ENCODE results near the gene OXTR.
A peak's percentile ranks its signal among the peaks of the same experiment; 100 is the strongest.

The OXTR gene

DNA sequence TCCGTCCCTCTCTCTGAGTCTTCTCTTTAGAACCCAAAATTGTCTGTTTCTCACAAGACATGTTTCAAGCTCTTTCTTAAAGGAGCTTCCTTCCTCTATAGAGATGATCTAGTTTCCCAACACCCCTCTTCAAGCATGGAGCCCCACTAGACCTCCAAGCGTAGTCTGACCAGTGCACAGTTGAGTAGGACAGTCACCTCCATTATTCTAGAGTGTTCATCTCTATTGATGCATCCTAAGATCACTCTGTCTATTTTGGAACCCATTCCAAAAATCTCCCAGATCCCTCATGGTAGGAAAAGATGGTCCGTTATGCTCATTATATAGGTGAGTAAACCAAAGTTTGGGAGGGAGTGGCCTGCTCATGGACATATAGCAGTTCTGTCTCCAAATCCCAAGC, 39.9 kb downstream of the OXTR start:
- TF ChIP-seq, protein P1, sequence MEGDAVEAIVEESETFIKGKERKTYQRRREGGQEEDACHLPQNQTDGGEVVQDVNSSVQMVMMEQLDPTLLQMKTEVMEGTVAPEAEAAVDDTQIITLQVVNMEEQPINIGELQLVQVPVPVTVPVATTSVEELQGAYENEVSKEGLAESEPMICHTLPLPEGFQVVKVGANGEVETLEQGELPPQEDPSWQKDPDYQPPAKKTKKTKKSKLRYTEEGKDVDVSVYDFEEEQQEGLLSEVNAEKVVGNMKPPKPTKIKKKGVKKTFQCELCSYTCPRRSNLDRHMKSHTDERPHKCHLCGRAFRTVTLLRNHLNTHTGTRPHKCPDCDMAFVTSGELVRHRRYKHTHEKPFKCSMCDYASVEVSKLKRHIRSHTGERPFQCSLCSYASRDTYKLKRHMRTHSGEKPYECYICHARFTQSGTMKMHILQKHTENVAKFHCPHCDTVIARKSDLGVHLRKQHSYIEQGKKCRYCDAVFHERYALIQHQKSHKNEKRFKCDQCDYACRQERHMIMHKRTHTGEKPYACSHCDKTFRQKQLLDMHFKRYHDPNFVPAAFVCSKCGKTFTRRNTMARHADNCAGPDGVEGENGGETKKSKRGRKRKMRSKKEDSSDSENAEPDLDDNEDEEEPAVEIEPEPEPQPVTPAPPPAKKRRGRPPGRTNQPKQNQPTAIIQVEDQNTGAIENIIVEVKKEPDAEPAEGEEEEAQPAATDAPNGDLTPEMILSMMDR (IDR thresholded peaks at IDR 0.05; ENCODE audit: poor library complexity, severe bottlenecking): no peak
- no peak for DNase-seq (ENCODE audit: low spot score)
- H3K27ac ChIP-seq (ENCODE audit: poor library complexity, severe bottlenecking): no peak overlapping the region
- H3K27me3 ChIP-seq (ENCODE audit: insufficient read depth, poor library complexity, severe bottlenecking): no peaks in the 10 kb centered on the region
- H3K4me3 ChIP-seq (ENCODE audit: severe bottlenecking): no peak overlapping the region
- H3K4me1 ChIP-seq (ENCODE audit: insufficient read depth, poor library complexity, severe bottlenecking): peaks cover 1% of the 10 kb centered on the region
- no peak for ATAC-seq (ENCODE audit: low read depth)
- no peaks in the 10 kb centered on the region for H3K9me3 ChIP-seq (ENCODE audit: severe bottlenecking)
- no peaks in the 10 kb centered on the region for H3K36me3 ChIP-seq (ENCODE audit: low read depth)

DNA sequence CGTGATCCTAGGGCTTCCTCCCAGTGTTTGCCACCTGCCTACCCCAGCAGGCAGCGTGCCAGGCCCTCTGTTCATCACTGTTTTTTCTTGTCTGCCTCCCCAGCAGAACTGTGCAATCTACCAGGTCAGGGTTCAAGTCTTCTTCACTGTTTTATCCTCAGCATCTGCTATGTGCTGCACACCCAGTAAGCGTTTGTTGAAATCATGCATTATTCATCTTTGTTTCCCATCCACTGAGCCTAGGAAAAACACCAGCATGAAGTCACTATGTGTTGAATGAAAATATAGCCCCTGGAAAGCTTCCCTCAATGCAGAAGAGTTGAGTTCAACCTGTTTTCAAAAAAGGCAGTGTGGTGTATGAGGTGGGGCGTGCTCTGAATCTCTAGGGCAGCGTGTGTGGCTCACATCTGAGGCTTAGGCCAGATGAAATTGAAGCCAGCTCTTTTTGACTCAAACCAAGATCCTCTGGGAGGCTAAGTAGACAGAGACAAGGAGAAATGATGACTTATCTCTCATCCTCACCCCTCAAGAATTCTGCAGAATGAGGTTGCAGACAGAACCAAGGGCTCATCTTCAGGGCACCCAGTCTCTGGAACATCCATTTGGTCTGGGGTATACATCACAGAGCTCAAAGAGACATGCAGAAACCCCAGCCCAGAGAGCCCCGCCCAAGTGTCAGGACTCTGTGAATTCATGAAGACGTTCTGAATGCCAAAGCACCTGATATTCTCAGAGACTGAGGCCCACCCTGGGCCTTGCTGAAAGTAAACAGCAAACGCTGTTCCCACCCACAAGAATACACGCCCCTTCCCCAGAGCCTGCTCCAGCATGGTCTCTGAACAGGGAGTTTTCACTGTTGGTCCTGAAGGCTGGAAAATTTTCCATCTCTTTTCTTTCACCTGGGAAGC, 41.6 kb downstream of the OXTR start:
- TF ChIP-seq, protein P1 (IDR thresholded peaks at IDR 0.05; ENCODE audit: poor library complexity, severe bottlenecking): no peak
- H3K27me3 ChIP-seq (ENCODE audit: insufficient read depth, poor library complexity, severe bottlenecking): no peaks in the 10 kb centered on the region
- no peak overlapping the region for H3K27ac ChIP-seq (ENCODE audit: poor library complexity, severe bottlenecking)
- H3K4me1 ChIP-seq (ENCODE audit: insufficient read depth, poor library complexity, severe bottlenecking): peaks cover 3% of the 10 kb centered on the region
- no peaks in the 10 kb centered on the region for H3K9me3 ChIP-seq (ENCODE audit: severe bottlenecking)
- ATAC-seq (ENCODE audit: low read depth) (no peak), DNase-seq (ENCODE audit: low spot score) (no peak)
- no peaks in the 10 kb centered on the region for H3K36me3 ChIP-seq (ENCODE audit: low read depth)
- H3K4me3 ChIP-seq (ENCODE audit: severe bottlenecking): no peak overlapping the region

DNA sequence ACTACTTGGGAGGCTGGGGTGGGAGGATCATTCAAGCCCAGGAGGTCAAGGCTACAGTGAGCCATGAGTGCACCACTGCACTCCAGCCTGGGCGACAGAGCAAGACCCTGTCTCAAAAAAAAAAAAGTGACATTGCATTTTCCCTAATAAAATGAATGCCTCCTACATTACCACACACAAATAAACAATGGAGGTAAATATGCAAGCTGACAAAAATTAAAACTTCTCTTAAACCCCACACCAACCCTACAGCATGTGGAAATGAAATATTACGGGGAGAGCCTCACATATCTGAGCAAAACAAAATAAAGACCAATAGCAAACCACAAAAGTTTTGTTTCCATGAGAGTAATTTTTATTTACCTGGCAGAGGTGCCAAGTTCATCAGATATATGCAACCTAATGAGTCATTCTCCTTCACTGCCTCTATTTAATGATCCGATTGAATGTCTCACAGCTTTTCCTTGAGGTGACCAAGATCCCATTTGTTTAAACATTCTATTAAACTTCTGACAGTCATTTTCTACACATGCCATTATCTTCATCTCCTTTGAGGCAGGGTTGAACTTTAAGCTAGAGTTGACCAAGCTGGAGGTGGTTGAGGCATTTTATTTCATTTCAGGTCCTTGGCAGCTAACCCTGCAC, 45.2 kb downstream of the OXTR start:
- ATAC-seq (ENCODE audit: low read depth) (peak; percentile 66), DNase-seq (ENCODE audit: low spot score) (no peak)
- H3K4me1 ChIP-seq (ENCODE audit: insufficient read depth, poor library complexity, severe bottlenecking): peaks cover 3% of the 10 kb centered on the region
- no peaks in the 10 kb centered on the region for H3K9me3 ChIP-seq (ENCODE audit: severe bottlenecking)
- H3K27me3 ChIP-seq (ENCODE audit: insufficient read depth, poor library complexity, severe bottlenecking): no peaks in the 10 kb centered on the region
- no peak overlapping the region for H3K27ac ChIP-seq (ENCODE audit: poor library complexity, severe bottlenecking)
- no peak overlapping the region for H3K4me3 ChIP-seq (ENCODE audit: severe bottlenecking)
- no peaks in the 10 kb centered on the region for H3K36me3 ChIP-seq (ENCODE audit: low read depth)
- TF ChIP-seq, protein P1 (IDR thresholded peaks at IDR 0.05; ENCODE audit: poor library complexity, severe bottlenecking): no peak

DNA sequence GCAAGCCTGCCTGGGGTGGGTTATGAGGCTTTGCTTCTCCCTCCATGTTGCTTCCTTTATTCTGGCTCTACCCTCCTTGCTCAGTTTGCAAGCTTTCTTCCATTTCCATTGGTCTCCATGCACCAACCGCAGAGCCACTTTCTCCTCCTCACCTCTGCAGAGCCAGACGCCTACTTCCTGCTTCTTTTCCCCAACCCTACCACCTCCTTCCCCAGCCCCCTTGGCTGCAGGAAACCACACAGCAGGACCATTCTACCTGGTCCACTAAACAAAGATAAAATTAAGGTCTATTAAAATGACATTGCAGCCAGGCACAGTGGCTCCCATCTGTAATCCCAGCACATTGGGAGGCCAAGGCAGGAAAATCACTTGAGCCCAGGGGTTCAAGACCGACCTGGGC, 45.8 kb downstream of the OXTR start:
- ATAC-seq (ENCODE audit: low read depth) (no peak), DNase-seq (ENCODE audit: low spot score) (no peak)
- H3K36me3 ChIP-seq (ENCODE audit: low read depth): no peaks in the 10 kb centered on the region
- no peaks in the 10 kb centered on the region for H3K9me3 ChIP-seq (ENCODE audit: severe bottlenecking)
- no peaks in the 10 kb centered on the region for H3K27me3 ChIP-seq (ENCODE audit: insufficient read depth, poor library complexity, severe bottlenecking)
- H3K27ac ChIP-seq (ENCODE audit: poor library complexity, severe bottlenecking): no peak overlapping the region
- H3K4me1 ChIP-seq (ENCODE audit: insufficient read depth, poor library complexity, severe bottlenecking): peaks cover 3% of the 10 kb centered on the region
- H3K4me3 ChIP-seq (ENCODE audit: severe bottlenecking): no peak overlapping the region
- TF ChIP-seq, protein P1 (IDR thresholded peaks at IDR 0.05; ENCODE audit: poor library complexity, severe bottlenecking): no peak

All from RWPE2 (cell line).